Measurements from ENCODE around the gene STN1. TPM values are rescaled to one million over a fixed set of nuclear protein-coding genes. Genes with fewer than 3 reads are reported as not detected.

The STN1 gene
- total RNA-seq, 1 donor: 34.9 TPM

DNA sequence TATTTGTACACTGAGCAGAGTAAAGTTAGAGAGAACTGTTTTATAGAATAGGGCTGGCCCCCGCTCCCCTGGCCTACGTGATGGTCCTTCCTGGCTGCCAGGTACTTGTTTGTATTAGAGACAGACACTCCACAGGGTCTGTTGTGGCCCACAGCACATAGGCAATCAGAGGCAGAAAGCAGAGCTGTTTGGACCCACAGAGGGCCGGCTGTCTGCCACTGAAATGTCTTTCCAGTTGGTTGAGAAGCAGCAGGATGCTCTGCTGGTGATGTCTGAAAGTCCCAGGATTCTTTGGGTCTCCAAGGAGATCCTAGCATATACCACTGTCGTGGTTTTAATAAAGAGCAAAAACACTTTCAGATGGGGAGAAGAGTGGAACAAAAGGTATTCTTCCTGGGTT, 5.2 kb downstream of the STN1 start:
- no peak overlapping the region for H3K4me3 ChIP-seq (ENCODE audit: low read depth, low read length)
- DNase-seq (ENCODE audit: low read depth): no peak
- TF ChIP-seq CTCF (IDR thresholded peaks at IDR 0.05; ENCODE audit: insufficient read depth, low read length): no peak

GRCh38 chr10:103911021-103911459, 6.9 kb downstream of the STN1 start:
- no peak for TF ChIP-seq CTCF (IDR thresholded peaks at IDR 0.05; ENCODE audit: insufficient read depth, low read length)
- H3K4me3 ChIP-seq (ENCODE audit: low read depth, low read length): no peak overlapping the region
- DNase-seq (ENCODE audit: low read depth): no peak

- peak; percentile 45 for DNase-seq (ENCODE audit: low read depth)
- no peak overlapping the region for H3K4me3 ChIP-seq (ENCODE audit: low read depth, low read length)
- no peak for TF ChIP-seq CTCF (IDR thresholded peaks at IDR 0.05; ENCODE audit: insufficient read depth, low read length)
These were observed 7.5 kb downstream of the STN1 start for GRCh38 chr10:103910442-103911012.

DNA sequence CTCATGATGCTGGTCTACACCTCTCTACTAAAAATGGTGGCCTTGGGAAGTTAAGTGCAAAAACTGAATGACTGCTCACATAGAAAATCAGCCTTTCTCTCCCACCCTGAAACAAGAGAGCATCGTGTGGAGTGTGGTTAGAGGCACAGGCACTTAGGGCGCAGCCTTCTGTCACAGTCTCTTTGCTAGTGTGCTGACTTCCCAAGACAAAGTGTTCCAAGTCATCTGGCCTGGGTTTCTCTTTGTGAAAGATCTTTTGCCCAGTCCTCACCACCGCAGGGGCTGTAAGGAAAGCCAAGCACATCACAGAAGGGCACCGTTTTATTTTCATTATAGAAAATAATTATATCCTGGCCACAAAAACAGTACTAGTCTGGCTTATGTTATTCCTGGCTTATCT, 12.5 kb downstream of the STN1 start:
- DNase-seq (ENCODE audit: low read depth): peak; percentile 42
- H3K4me3 ChIP-seq (ENCODE audit: low read depth, low read length): no peak overlapping the region
- no peak for TF ChIP-seq CTCF (IDR thresholded peaks at IDR 0.05; ENCODE audit: insufficient read depth, low read length)

- no peak for TF ChIP-seq CTCF (IDR thresholded peaks at IDR 0.05; ENCODE audit: insufficient read depth, low read length)
- H3K4me3 ChIP-seq (ENCODE audit: low read depth, low read length): no peak overlapping the region
- DNase-seq (ENCODE audit: low read depth): no peak
These were observed 16.7 kb downstream of the STN1 start for GRCh38 chr10:103901299-103901698.

DNA sequence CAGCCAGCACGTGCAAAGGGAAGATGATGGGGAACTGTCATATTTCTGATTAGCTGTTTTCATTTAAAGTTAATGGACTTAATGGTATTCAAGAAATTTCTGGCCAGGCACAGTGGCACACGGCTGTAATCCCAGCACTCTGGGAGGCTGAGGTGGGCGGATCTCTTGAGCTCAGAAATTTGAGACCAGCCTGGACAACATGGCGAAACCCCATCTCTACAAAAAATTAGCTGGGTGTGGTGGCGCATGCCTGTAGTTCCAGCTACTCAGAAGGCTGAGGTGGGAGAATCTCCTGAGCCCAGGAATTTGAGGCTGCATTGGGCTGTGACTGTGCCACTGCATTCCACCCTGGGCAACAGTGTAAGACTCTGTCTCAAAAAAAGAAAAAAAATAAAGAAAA, 18.7 kb downstream of the STN1 start:
- H3K4me3 ChIP-seq (ENCODE audit: low read depth, low read length): no peak overlapping the region
- no peak for TF ChIP-seq CTCF (IDR thresholded peaks at IDR 0.05; ENCODE audit: insufficient read depth, low read length)
- no peak for DNase-seq (ENCODE audit: low read depth)

- H3K4me3 ChIP-seq (ENCODE audit: low read depth, low read length): no peak overlapping the region
- TF ChIP-seq CTCF (IDR thresholded peaks at IDR 0.05; ENCODE audit: insufficient read depth, low read length): peak; percentile 14
- DNase-seq (ENCODE audit: low read depth): peak; percentile 62
These were observed 20.7 kb downstream of the STN1 start for GRCh38 chr10:103897241-103897774.

All from fibroblast of the aortic adventitia (primary cell).